ENCODE results near the gene ITGA2. TPM values are rescaled to one million over a fixed set of nuclear protein-coding genes. Genes with fewer than 3 reads are reported as not detected.

ITGA2 gene
- total RNA-seq, 1 experiment from 2014 or later: 5.2 TPM

DNA sequence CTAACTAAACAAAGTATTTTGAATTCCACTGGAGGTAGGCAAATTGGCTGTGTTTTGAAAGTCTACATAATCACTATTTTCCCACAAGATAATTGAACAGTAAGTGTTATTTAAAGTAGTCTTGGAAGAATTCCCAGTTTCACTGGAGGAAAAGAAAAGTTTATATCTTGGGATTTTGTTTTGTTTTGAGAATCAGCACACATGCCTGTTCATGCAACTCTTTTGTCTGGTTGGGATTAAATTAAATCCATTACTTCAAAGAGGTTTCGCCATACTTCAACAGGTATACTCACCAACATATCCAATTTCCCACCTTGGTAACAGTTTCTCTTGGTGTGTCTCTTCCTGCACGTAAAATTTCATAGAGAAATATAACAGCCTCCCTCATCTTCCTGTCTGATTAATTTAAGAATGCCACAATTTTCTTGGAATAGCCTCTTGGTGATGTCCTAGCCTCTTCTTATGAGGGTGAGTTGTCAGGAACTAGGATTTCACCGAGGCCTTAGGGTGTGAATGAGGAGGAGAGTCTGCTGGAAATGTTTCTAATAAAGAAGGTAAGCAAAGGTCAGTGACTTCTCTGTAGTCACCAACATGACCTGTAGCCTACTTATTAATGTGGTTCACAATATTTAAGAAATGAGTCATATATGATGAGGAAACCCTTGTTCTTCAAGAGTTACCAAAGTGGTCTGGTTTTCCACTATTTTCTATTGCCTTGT lies 48.1 kb downstream of the ITGA2 start:
- Histone ChIP-seq H3K27ac (peak overlapping the region; percentile 36), H3K36me3 (0 out of 2 replicates have a peak, but pooled peaks cover 3% of the 10 kb centered on the region), H3K4me1 (replicated peaks) (peaks cover 46% of the 10 kb centered on the region), H3K4me3 (no peak overlapping the region), H3K9me3 (replicated peaks) (no peaks in the 10 kb centered on the region), H3K27me3 (replicated peaks) (no peaks in the 10 kb centered on the region)
- DNase-seq (ENCODE audit: low read depth in 1 of 2, low spot score in 2 of 2): peak in 1 of 2 experiments; percentile 52

DNA sequence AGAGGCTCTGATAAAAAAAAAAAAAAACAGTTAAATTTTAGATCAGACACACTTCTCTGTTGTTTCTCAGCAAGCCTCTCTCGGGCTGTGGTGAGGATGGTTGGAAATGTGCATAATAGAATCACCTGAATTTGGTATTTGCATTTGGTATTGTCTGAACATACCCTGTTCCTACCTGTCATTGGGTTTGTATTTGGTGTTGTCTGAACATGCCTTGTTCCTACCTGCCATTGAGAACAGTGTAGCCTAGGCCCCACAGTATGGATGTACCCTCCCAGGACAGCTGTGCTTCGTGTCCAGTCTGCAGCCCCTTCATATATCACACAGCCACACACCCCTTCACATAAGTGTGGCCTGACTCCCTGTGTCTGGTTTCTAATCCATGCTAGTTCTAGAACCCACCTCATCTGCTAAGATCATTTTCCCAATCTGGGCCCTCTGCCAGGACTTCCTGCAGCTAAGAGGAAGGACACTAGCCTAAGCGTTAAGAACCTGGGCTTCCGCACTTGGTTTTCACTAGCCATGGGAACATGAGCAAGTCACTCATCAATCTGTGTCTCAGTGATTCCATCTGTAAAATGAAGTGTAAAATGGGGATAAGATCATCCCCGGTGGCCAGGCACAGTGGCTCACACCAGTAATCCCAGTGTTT lies 49.2 kb downstream of the ITGA2 start:
- H3K27ac ChIP-seq: no peak overlapping the region; the same call in 1 of the 2 replicates
- H3K36me3 ChIP-seq: 0 out of 2 replicates have a peak, but pooled peaks cover 3% of the 10 kb centered on the region
- H3K4me1 ChIP-seq (replicated peaks): peaks cover 39% of the 10 kb centered on the region
- DNase-seq (ENCODE audit: low read depth in 1 of 2, low spot score in 2 of 2): no peak
- H3K9me3 ChIP-seq (replicated peaks): no peaks in the 10 kb centered on the region
- no peaks in the 10 kb centered on the region for H3K27me3 ChIP-seq (replicated peaks)
- no peak overlapping the region for H3K4me3 ChIP-seq

DNA sequence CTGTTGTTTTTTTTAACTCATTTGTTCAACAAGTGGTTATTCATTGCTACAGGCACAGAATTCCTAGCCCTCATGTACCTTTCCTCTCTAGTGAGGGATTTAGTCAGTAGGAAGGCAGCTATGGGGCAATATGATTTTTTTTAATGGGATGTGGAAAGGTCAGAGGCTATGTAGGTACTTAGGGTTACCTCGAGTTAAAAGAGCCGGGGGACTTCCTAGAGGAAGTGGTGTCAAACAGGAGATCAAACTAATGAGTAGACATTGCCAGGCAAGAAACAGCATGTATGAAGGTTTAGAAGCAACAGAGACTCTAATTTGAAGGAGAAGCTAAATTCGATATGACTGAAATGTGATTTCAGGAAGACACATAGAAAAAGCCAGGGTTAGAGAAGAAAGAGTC lies 50.7 kb downstream of the ITGA2 start:
- Histone ChIP-seq H3K9me3 (replicated peaks) (no peaks in the 10 kb centered on the region), H3K4me1 (replicated peaks) (peaks cover 40% of the 10 kb centered on the region), H3K36me3 (0 out of 2 replicates have a peak, but pooled peaks cover 3% of the 10 kb centered on the region), H3K27ac (no peak overlapping the region), H3K27me3 (replicated peaks) (no peaks in the 10 kb centered on the region), H3K4me3 (no peak overlapping the region)
- no peak for DNase-seq (ENCODE audit: low read depth in 1 of 2, low spot score in 2 of 2)

DNA sequence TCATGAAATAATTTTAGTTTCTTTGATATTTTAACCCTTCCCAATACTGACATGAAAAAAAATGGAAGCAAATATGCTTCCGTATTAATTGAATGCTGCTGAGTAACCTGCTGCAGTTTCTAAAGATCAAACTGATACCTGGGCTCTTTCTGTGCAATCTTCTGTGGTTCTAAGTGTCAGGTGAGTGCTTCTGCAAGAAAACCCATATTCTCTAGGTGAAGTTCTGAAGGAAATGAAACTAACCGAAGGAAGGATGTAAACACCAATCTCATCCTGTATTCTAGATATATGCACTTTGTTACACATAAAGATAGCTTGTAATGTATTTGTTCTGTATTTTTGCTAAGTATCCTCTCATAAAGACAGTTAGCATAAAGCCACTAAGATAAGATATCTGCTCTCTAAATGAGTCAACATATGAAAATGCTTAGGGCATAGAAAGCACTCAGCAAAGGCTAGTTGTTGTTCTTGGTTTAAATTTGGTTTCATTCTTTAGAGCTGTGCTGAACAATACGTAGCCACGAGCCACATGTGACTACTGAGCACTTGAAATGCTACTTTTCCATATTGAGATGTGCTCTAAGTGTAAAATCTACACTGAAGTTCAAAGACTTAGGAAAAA lies 52.0 kb downstream of the ITGA2 start:
- no peak overlapping the region for H3K4me3 ChIP-seq
- no peak for DNase-seq (ENCODE audit: low read depth in 1 of 2, low spot score in 2 of 2)
- no peaks in the 10 kb centered on the region for H3K27me3 ChIP-seq (replicated peaks)
- H3K4me1 ChIP-seq (replicated peaks): peaks cover 40% of the 10 kb centered on the region
- no peaks in the 10 kb centered on the region for H3K9me3 ChIP-seq (replicated peaks)
- H3K27ac ChIP-seq: 0 out of 2 replicates have a peak overlapping the region, but pooled peaks have one; percentile 5
- H3K36me3 ChIP-seq: no peaks in the 10 kb centered on the region

DNA sequence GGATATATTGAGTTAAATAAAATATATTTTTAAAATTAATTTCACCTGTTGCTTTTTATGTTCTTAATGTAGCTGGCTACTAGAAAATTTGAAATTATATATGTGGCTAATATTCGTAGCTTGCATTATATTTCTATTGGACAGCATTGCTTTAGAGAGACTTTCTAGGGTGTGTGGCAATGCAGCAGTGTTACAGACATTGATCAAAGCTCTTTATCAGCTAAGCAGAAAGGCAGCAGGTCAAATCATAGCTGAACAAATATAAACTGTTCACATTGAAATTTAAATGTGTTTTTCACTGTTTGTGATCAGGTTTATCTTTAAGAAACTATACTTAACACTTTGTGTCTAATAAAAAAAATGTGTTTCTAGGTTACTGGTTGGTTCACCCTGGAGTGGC lies 52.6 kb downstream of the ITGA2 start:
- no peak overlapping the region for H3K27ac ChIP-seq
- no peak overlapping the region for H3K4me3 ChIP-seq
- DNase-seq (ENCODE audit: low read depth in 1 of 2, low spot score in 2 of 2): no peak
- no peaks in the 10 kb centered on the region for H3K36me3 ChIP-seq
- no peaks in the 10 kb centered on the region for H3K9me3 ChIP-seq (replicated peaks)
- no peaks in the 10 kb centered on the region for H3K27me3 ChIP-seq (replicated peaks)
- H3K4me1 ChIP-seq (replicated peaks): peaks cover 35% of the 10 kb centered on the region

DNA sequence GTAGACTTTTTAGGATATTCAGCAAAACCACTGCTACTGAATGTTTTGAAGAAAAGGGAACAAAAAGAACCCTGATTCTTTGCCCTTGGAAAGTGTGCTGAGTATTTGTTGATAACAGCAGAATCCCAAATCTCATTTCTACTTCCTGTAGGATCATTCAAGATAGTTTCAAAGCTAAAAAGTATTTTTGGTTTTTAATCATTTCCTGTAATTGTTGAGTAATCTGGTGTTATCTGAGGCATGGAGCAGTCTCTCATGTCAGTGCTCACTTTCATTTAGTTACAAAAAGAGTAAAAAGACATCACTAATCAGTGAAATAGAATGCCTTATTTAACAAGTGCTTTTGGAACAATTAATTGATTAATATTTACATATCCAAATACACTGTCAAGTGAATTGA lies 56.1 kb downstream of the ITGA2 start:
- Histone ChIP-seq H3K9me3 (replicated peaks) (no peaks in the 10 kb centered on the region), H3K27me3 (replicated peaks) (no peaks in the 10 kb centered on the region), H3K36me3 (no peaks in the 10 kb centered on the region), H3K4me3 (no peak overlapping the region), H3K4me1 (replicated peaks) (peaks cover 15% of the 10 kb centered on the region), H3K27ac (no peak overlapping the region)
- DNase-seq (ENCODE audit: low read depth in 1 of 2, low spot score in 2 of 2): no peak

DNA sequence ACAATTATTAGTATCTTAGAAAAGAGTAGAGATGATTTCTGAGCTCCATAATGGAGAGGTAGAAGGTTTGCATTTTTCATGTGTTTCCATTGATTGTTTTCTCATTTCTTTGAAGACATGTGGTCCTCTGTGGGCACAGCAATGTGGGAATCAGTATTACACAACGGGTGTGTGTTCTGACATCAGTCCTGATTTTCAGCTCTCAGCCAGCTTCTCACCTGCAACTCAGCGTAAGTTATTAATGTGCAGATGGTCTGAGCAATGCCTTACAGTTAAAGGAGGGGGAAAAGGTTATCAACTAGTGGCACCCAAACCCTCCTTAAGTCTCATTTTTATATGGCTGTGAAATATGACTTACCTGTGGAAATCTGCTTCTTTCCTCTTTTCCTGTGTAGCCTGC lies 59.1 kb downstream of the ITGA2 start:
- Histone ChIP-seq H3K36me3 (no peaks in the 10 kb centered on the region), H3K9me3 (replicated peaks) (no peaks in the 10 kb centered on the region; the same call in 1 of the 2 replicates), H3K4me1 (replicated peaks) (peaks cover 6% of the 10 kb centered on the region), H3K27me3 (replicated peaks) (no peaks in the 10 kb centered on the region), H3K27ac (no peak overlapping the region), H3K4me3 (no peak overlapping the region)
- no peak for DNase-seq (ENCODE audit: low read depth in 1 of 2, low spot score in 2 of 2)

DNA sequence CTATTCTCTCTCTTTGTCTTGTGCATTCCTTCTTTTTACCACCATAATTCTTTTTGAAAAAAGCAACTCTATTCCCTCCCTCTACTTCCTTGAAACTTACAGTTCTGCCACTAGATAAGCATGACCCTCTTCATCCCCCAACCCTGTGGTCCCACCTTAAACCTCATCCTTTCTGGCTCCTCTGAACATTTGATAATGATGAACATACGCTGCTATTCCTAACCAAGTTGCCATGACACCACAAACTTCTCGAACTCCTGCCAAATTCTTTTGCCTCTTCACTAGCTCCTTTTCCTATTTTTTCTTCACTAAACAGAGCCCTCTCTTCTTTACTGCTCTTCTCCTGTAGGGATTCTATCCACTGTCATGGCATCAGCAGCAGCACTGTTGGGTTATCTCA lies 63.3 kb downstream of the ITGA2 start:
- H3K4me3 ChIP-seq: no peak overlapping the region

DNA sequence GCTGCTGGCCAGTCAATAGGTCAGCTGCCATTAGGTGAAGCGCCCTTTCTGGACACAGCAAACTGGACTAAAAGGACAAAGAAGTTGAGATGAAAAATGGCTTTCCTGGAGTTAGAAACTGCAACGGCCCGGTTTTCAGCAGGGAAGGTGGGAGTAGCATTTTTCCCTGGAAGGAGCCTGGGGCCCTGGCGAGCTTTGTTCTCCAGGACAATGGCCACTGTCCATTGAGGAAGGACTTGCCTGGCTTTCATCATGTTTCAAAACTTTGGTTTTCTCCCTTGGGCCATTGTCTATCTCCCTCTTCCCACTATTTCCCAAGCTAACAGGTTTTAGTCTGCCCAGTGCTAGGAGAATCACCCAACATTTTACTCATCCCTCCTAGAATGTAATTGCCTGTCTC lies 64.2 kb downstream of the ITGA2 start:
- H3K4me1 ChIP-seq (replicated peaks): no peaks in the 10 kb centered on the region
- H3K9me3 ChIP-seq (replicated peaks): no peaks in the 10 kb centered on the region; the same call in 1 of the 2 replicates
- no peak overlapping the region for H3K4me3 ChIP-seq
- H3K27ac ChIP-seq: no peak overlapping the region
- no peak for DNase-seq (ENCODE audit: low read depth in 1 of 2, low spot score in 2 of 2)
- H3K36me3 ChIP-seq: 0 out of 2 replicates have a peak, but pooled peaks cover 3% of the 10 kb centered on the region
- H3K27me3 ChIP-seq (replicated peaks): no peaks in the 10 kb centered on the region

More for the DNA sequence above, 63.3 kb downstream of the ITGA2 start:
- 0 out of 2 replicates have a peak, but pooled peaks cover 3% of the 10 kb centered on the region for H3K36me3 ChIP-seq
- no peak for DNase-seq (ENCODE audit: low read depth in 1 of 2, low spot score in 2 of 2)
- H3K27ac ChIP-seq: no peak overlapping the region
- no peaks in the 10 kb centered on the region; the same call in 1 of the 2 replicates for H3K9me3 ChIP-seq (replicated peaks)
- H3K27me3 ChIP-seq (replicated peaks): no peaks in the 10 kb centered on the region
- H3K4me1 ChIP-seq (replicated peaks): no peaks in the 10 kb centered on the region

DNA sequence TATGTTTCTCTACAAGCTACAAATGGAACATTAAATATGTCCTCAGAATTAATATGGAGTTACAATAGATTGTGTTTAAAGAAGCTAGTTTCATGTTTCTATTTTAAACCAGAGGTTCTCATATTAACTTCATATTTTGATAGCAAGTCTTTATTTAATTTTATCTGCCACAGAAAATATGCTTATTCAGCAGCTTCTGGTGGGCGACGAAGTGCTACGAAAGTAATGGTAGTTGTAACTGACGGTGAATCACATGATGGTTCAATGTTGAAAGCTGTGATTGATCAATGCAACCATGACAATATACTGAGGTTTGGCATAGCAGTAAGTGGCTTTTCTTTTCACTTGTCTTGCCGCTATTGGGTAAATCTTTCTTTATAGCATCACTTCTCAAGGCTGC lies 66.2 kb downstream of the ITGA2 start:
- no peak for DNase-seq (ENCODE audit: low read depth in 1 of 2, low spot score in 2 of 2)

DNA sequence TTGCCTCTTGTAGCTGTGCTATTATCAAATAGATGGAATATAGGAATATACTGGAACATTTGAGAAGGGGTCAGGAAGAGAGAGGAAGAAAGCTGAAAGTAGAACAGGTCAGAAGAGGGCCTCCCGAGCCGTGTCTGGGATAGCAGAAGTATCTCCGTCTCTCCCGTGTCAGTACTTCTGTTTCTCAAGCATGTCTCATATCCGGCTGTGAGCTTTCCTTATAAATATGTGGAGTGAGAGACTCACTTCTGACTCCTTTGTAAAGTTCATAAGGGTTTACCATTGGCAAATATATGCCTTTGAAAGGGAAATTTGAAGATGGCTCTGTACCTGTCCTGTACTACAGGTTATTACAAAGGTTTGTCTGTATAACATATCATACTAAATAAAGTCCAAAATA lies 70.1 kb downstream of the ITGA2 start:
- H3K4me3 ChIP-seq: no peak overlapping the region
- no peaks in the 10 kb centered on the region for H3K4me1 ChIP-seq (replicated peaks)
- DNase-seq (ENCODE audit: low read depth in 1 of 2, low spot score in 2 of 2): no peak
- H3K27me3 ChIP-seq (replicated peaks): no peaks in the 10 kb centered on the region
- H3K36me3 ChIP-seq: peaks cover 14% of the 10 kb centered on the region
- H3K27ac ChIP-seq: no peak overlapping the region
- no peaks in the 10 kb centered on the region for H3K9me3 ChIP-seq (replicated peaks)

More for the DNA sequence above, 66.2 kb downstream of the ITGA2 start:
- no peaks in the 10 kb centered on the region; the same call in 1 of the 2 replicates for H3K9me3 ChIP-seq (replicated peaks)
- H3K4me1 ChIP-seq (replicated peaks): no peaks in the 10 kb centered on the region
- peaks cover 8% of the 10 kb centered on the region for H3K36me3 ChIP-seq
- no peak overlapping the region for H3K27ac ChIP-seq
- H3K27me3 ChIP-seq (replicated peaks): no peaks in the 10 kb centered on the region
- no peak overlapping the region for H3K4me3 ChIP-seq

DNA sequence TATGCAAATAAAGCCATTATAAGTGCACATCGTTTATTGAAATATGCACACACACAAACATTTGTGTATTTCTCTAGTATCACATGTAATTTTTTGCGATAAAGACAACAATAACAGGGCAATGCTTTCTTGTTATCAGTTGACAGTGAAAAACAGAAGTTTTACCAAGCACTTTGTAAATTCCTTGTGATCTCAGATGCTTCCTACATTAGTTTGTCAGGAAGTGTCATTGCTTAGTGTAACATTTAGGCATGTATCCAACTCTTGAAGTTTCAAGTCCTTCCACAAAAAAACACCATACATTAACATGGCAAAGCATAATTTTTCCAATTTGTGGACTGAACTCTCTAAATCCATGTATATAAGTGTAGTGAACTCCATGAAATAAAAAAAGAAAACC lies 74.0 kb downstream of the ITGA2 start:
- no peak for DNase-seq (ENCODE audit: low read depth in 1 of 2, low spot score in 2 of 2)
- Histone ChIP-seq H3K4me3 (no peak overlapping the region), H3K27ac (no peak overlapping the region), H3K36me3 (peaks cover 12% of the 10 kb centered on the region), H3K4me1 (replicated peaks) (no peaks in the 10 kb centered on the region), H3K27me3 (replicated peaks) (no peaks in the 10 kb centered on the region), H3K9me3 (replicated peaks) (no peaks in the 10 kb centered on the region)

DNA sequence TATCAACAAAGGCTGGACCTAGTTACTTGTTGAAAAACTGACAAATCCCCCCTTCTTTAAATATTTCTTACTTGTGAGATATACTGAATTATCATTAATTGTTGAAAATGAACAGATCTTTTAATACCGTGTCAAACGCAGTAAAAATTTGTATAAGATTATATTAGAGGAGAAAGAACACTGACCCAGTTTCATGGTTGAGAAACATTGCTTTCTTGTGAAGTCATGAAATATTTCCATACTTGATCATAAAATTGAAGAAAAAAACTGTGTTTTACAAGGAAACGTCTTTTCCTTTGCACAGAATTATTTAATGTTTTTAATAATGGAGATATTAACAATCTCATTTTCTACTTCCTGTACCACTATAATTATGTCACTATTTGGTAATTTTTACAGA lies 74.6 kb downstream of the ITGA2 start:
- no peaks in the 10 kb centered on the region for H3K27me3 ChIP-seq (replicated peaks)
- no peaks in the 10 kb centered on the region for H3K9me3 ChIP-seq (replicated peaks)
- DNase-seq (ENCODE audit: low read depth in 1 of 2, low spot score in 2 of 2): no peak
- H3K36me3 ChIP-seq: peaks cover 12% of the 10 kb centered on the region
- no peaks in the 10 kb centered on the region for H3K4me1 ChIP-seq (replicated peaks)
- no peak overlapping the region for H3K4me3 ChIP-seq
- H3K27ac ChIP-seq: no peak overlapping the region

DNA sequence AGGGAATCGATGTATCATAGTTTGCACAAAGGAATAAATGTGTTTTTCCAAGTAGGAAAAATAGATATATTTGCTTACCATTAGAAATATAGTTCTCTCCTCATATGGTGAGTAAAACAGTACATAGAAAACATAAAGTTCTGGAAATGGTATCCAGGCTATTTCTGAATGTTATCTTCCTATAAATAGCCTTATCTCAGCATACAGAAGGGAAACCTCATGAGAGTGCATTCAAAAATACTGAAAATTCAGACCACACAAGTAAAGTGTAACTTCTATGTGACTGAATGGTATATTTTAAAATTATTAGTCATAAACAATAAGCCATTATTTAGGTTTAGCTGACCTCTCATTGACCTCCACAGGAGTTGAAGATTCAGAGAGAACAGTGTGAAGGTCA lies 76.9 kb downstream of the ITGA2 start:
- Histone ChIP-seq H3K27me3 (replicated peaks) (no peaks in the 10 kb centered on the region), H3K9me3 (replicated peaks) (no peaks in the 10 kb centered on the region), H3K36me3 (peaks cover 5% of the 10 kb centered on the region; the same call in 1 of the 2 replicates), H3K4me3 (no peak overlapping the region), H3K4me1 (replicated peaks) (peaks cover 15% of the 10 kb centered on the region), H3K27ac (no peak overlapping the region)
- no peak for DNase-seq (ENCODE audit: low read depth in 1 of 2, low spot score in 2 of 2)

Measured in SJSA1 (cell line).